IPS DF 19.7 (cell line): ENCODE results near the gene CTPS1.

Experiments
- DNase-seq: peaks from one replicate; pipeline ENCODE4 v3.0.0-alpha.2; 2013; ENCODE audit warnings: low read depth, low spot score

The CTPS1 gene

DNA sequence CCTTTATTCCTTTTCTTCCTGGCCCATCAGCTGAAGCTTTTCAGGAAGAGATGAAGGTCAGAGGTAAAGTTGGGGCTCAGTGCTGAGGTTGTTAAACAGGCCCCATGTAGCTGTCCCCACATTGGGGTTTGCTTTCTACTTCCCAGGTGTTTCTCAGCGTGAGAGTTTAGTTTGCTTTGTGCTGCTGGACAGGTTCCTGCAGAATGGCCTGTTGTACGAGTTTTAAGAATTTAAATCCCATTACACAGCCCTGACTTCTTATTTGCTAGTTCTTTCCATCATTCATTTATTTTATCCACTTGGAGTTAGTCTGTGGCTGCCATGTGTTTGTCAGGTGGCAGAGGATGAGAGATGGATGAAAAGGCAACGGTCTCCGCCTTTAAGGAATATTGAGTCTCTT lies 19.2 kb downstream of the CTPS1 start:
- DNase-seq, result no peak

- DNase-seq, result no peak
These were observed 23.7 kb downstream of the CTPS1 start for GRCh38 chr1:41003127-41003639.

DNA sequence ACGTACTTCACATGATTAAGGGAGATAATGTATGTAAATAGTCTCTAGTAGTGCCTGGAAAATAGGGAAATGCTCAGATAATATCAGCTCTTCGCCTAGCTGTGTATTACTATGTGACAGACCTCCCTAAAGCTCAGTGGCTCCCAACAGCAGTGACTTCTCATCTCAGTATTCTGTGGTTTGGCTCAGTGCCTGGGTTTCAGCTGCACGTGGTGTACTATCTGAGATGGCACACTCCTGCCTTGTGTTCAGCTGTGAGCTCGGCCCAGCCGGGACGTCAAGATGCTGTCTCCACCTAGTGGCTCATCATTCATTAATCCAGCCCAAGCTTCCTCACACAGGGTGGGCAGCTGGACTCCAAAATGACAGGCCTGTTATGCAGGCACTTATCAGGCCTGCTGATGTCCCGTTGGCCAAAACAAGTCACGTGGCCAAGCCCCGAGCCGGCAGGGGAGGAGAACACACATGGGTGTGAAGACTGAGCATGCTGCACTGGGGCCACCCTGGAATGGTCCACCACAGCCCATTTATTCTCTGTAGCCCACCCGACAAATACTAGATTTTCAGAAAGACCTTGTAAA lies 24.2 kb downstream of the CTPS1 start:
- DNase-seq, result no peak

DNA sequence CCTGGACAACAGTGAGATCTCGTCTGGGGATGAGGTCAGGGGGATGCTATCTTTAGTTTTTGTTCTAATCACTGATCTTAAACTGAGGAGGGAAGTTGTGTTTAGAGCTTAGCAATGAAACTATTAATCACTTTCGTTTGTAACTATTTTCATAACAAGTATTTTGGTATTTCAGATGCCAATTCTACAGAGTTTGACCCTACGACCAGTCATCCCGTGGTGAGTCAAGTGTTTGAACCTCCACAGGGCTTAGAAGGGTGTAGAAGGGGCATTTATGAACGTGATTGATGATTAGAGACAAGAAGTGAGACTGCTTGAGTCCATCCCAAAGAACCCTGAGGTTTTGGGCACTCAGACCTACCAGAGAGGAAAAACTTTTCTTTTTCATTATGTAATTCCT lies 26.4 kb downstream of the CTPS1 start:
- no peak for DNase-seq

GRCh38 chr1:41006942-41007865 lies 27.7 kb downstream of the CTPS1 start:
- no peak for DNase-seq

DNA sequence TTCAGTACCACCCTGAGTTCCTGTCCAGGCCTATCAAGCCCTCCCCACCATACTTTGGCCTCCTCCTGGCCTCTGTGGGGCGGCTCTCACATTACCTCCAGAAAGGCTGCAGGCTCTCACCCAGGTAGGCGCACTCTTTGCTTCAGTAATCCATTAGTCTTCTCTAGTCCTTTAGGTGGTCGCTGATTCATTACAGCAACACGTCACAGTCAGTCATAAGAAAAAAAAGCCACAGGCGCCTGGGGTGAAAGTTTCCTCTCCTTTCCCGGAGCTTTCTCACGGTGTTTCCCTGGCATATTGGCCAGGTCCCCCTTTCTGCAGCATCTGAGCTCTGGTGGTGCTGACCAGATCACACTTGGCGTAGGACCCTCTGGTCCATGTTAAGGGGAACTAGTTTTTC lies 30.0 kb downstream of the CTPS1 start:
- DNase-seq, result no peak

DNA sequence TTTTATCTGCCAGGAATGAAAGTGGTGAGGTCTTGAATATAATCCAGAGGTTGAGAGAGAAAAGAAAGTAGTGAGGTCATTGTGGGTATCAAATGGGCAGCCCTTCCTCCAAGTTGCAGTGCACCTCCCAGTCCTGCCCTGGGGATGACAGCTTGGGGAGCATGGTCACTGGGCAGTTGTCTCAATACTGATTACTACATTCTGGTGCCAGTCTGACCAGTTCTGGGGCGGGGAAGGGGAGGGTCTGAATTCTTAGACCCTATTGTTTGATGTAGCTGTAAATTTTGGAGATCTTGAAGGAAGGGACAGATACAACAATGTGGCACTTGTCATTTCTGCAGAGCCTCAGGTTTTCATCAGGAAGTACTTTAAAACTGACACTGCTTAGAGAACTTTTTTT lies 30.8 kb downstream of the CTPS1 start:
- DNase-seq, result no peak

DNA sequence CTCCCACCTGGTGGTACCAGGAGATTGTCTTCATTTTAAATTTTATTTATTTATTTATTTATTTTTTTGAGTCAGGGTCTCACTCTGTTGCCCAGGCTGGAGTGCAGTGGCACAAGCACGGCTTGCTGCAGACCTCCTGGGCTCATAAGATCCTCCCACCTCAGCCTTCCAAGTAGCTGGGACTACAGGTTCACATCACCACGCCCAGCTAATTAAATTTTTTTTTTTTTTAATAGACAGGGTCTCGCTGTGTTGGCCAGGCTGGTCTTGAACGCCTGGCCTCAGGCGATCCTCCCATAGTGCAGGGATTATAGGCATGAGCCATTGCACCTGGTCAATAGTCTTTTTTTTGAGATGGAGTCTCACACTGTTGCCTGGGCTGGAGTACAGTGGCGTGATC lies 33.5 kb downstream of the CTPS1 start:
- DNase-seq, result no peak

DNA sequence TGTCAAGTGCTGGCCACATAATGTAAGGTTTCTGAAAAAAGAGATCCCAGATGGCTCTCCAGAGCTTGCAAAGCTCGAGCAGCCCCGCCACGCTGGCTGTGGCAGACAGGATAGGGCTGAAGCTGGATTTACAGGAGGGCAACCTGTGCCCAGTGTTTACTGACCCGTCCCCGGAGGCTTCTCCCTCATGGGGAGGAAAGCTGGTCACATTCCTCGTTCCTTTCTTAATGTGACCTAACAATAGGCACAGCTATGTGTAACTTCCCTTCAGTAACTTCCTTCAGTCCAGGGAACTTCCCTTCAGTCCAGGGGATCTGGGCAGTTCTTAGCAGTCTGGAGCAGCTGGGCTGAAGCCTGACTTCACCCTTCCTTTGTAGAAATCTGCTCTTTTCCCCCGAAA lies 34.3 kb downstream of the CTPS1 start:
- DNase-seq, result no peak

- DNase-seq, result no peak
These were observed 35.4 kb downstream of the CTPS1 start for GRCh38 chr1:41014871-41015270.

DNA sequence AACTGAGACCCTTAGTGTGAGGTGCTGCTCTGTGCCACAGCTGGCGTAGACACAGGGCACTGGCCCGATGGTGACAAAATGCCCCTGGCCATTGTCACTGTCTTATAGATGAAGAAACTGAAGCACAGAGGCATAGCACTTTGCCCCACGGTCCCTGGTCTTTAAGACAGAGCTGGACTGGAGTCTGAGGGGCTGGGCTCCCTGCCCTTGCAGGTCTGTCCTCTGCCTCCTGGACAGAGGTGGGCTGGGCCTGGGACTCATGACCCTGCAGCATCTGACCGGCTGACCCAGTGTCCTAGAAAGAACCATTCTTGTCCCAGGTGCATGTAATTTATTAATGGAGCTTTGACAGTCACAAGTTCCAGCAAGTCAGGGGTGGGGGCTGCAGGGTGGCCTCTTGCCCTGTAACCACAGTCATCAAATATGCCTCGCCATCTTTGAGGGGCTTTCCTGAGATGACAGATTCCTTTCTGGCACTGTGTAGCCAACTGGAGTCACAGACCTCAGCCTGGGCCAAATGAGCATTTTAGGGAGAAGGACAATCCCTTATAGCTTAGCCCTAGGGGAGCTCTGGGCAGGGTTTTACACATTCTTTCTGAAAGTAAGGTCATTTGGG lies 35.9 kb downstream of the CTPS1 start:
- DNase-seq, result no peak

- no peak for DNase-seq
These were observed 36.5 kb downstream of the CTPS1 start for GRCh38 chr1:41015897-41016470.

GRCh38 chr1:41017141-41018017 lies 37.9 kb downstream of the CTPS1 start:
- no peak for DNase-seq

GRCh38 chr1:41018018-41018410 lies 38.5 kb downstream of the CTPS1 start:
- DNase-seq, result no peak

DNA sequence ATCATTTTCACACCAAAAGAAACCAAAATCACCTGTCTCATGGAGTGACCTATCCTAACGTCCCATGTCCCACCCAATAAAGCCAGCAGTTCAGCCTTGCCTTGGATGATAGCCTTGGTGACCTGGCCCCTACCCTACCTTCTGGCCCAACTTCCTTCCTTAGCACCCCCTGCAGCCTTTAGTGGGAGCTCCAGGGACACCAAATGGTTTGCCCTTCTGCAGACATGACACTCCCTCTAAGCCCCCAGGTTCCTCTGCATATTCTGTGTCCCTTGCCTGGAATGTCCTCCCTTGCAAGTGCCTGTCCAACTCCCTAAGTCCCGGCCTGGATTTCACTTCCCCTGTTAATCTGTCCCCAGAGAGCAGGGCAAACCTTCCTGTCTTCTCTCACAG lies 39.9 kb downstream of the CTPS1 start:
- DNase-seq, result no peak

DNA sequence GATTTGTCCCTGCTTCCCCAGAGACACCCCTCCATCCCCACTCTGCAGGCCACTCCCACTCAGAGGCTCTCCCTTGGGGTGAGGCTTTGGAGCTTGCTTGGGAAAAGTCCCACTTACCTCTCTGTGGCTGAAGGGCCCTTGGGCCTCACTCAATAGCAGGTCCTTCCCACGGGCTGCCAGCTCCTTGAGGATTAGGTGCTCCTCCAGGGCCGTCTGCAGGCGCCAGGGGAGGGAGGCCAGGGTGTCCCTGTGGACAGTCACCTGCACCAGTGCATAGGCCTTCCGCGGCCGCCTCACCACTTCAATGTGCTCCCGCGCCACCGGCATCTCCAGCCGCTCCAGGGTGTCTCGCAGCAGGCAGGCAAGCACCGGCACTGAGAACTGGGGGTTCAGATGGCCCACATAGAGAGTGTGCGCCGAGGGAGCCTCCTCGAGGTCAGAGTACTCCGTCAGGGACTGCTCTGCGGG lies 40.6 kb downstream of the CTPS1 start:
- no peak for DNase-seq

GRCh38 chr1:41020654-41021053 lies 41.2 kb downstream of the CTPS1 start:
- DNase-seq, result no peak

DNA sequence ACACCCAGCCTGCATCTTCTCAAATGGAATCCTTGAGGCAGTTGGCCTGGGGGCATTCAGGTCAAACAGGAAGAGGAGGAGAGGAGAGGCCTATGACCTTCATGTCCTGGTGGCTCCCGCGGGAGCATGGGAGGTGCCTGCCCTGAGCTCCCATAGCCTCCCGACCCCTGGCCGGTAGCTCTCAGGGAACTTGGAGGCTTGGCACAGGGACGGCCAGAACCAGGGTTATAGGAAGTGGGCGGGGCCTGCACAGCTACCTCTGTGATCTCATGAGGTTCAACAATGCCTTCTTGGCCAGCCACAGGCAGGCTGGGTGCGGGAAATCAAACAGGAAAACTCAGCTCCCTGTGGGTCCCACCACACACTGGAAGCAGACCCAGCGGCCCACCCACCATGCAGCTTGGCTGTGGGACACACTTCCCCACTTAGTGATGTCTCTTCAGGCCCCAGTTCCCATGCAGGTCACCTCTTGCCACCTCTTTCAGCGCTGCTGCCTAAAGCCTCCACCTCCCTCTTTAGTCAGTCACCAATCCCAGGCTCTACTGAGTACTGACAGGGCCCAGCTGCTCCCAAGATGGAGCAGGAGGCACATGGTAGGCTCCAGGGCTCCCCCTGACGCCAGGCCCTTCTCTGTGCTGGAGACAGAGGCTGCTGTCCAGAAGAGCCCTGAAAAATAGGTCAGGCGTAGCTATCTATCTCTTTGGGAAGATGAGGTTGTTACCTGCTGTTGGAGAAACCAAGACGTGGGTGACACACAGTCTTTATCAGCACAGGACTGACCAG lies 42.2 kb downstream of the CTPS1 start, which contains the start of gene SLFNL1:
Gene SLFNL1, minus strand, starts transcription at position 200 of the 783 bp plus-strand sequence. CDS start 1,065 bp downstream, outside the sequence.
- DNase-seq, result no peak

GRCh38 chr1:41022424-41022823 lies 42.9 kb downstream of the CTPS1 start:
- DNase-seq, result no peak

DNA sequence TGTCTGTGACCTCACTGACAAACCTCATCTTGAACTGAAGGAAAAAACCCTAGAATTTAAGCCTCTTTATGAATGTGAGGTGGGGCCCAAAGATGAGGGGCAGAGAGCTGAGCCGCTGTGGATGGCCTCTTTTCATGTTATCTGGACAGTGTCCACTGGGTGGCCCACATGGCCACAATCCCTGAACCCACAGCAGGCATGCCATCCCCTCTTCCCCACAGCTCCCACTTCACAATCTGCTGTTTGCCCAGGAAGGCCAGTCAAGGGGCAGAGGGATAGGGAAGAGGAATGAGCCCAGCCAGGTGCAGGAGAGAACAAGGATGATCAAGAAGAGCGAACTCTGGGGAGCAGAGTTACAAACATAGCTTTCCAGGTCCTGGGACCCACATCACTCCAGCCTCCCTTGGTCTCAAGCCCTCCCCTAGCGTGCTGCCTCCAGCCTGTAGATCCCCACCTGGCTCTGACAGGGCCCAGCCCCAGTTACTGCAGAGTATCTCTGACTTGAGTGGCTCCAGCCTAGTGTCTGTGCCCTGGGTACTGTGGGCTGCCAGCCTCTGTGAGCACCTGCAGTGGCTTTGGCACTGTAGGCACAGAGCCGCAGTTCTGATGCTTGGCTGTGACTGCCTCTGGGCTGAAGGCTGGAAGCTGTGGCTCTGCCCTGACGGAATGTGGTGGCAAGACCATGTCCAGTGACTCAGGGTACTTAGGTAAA lies 43.9 kb downstream of the CTPS1 start:
- no peak for DNase-seq
